Skeletal muscle tissue (tissue), 4 donors: ENCODE results near the gene PTPRS. TPM values are rescaled to one million over a fixed set of nuclear protein-coding genes. Genes with fewer than 3 reads are reported as not detected.

Source experiments
- H3K27ac ChIP-seq: one replicate; pipeline ENCODE4 v1.7.0; 2013; ENCODE audit warnings: mild to moderate bottlenecking, low read depth, low read length, inconsistent platforms
- H3K27me3 ChIP-seq, 3 donors: one replicate each; pipeline ENCODE4 v1.7.0; 2013; ENCODE audit warnings: low read length in 3 of 3; ENCODE audit not compliant: control insufficient read depth in 3 of 3, insufficient read depth in 3 of 3
- H3K36me3 ChIP-seq, 3 donors: one replicate each; pipeline ENCODE4 v1.7.0; 2013; ENCODE audit warnings: low read length in 3 of 3; ENCODE audit not compliant: control insufficient read depth in 3 of 3, insufficient read depth in 3 of 3
- H3K4me1 ChIP-seq, 3 donors: one replicate each; pipeline ENCODE4 v1.7.0; 2013; ENCODE audit warnings: low read length in 3 of 3, mild to moderate bottlenecking in 3 of 3; ENCODE audit not compliant: control insufficient read depth in 3 of 3, insufficient read depth in 3 of 3
- H3K4me3 ChIP-seq, 3 donors: one replicate each; pipeline ENCODE4 v1.7.0; 2013; ENCODE audit warnings: low read length in 3 of 3
- H3K9ac ChIP-seq, 3 donors: one replicate each; pipeline ENCODE4 v1.7.0; 2013; ENCODE audit warnings: low read length in 3 of 3, mild to moderate bottlenecking in 3 of 3, moderate library complexity in 2 of 3, low read depth in 1 of 3
- H3K9me3 ChIP-seq, 3 donors: one replicate each; pipeline ENCODE4 v1.7.0; 2013; ENCODE audit warnings: low read length in 3 of 3; ENCODE audit not compliant: control insufficient read depth in 3 of 3
- total RNA-seq: library from RNA; depleted of rRNA; stranded (reverse); fragments of >200 nt; gene quantifications from one replicate; pipeline ENCODE4 v1.2.3, GENCODE V29; 2014
- donor health status: Osteomylitis.

Gene PTPRS
- total RNA-seq, 1 donor from 2014 or later = 79.9 TPM

GRCh38 chr19:5324947-5325346 lies 15.7 kb downstream of the PTPRS start:
- H3K9me3 ChIP-seq = peaks cover 0 to 7% (median 0%) of the 10 kb centered on the region in 3 donors
- H3K36me3 ChIP-seq = no peaks in the 10 kb centered on the region
- H3K4me1 ChIP-seq = peaks cover 0 to 7% (median 0%) of the 10 kb centered on the region in 3 donors
- H3K9ac ChIP-seq = no peak overlapping the region
- no peak overlapping the region for H3K27ac ChIP-seq
- no peak overlapping the region for H3K4me3 ChIP-seq
- H3K27me3 ChIP-seq = peaks cover 5 to 16% (median 13%) of the 10 kb centered on the region in 3 donors

DNA sequence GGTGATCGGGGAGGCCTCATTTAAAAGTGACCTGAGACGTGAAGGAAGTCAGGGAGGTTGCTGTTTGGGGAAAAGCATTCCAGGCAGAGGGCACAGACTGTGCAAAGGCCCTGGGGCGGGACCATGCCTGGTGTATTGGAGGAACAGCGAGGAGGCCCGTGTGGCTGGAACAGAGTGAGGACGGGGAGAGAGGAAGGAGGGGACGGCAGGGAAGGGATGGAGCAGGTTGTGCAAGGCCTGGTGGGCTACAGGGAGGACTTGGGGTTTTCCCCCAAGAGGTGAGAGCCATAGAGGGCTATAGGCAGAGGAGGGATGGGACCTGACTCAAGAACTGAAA lies 17.2 kb downstream of the PTPRS start:
- no peaks in the 10 kb centered on the region for H3K36me3 ChIP-seq
- no peak overlapping the region for H3K4me3 ChIP-seq
- peaks cover 5 to 13% (median 12%) of the 10 kb centered on the region in 3 donors for H3K27me3 ChIP-seq
- no peak overlapping the region for H3K9ac ChIP-seq
- peaks cover 0 to 7% (median 0%) of the 10 kb centered on the region in 3 donors for H3K4me1 ChIP-seq
- peaks cover 0 to 7% (median 0%) of the 10 kb centered on the region in 3 donors for H3K9me3 ChIP-seq
- H3K27ac ChIP-seq = no peak overlapping the region

GRCh38 chr19:5321851-5322681 lies 18.5 kb downstream of the PTPRS start:
- Histone ChIP-seq H3K4me3 (no peak overlapping the region), H3K36me3 (no peaks in the 10 kb centered on the region), H3K27ac (no peak overlapping the region), H3K27me3 (peaks cover 5 to 13% (median 12%) of the 10 kb centered on the region in 3 donors), H3K9ac (peak overlapping the region in 2 of 3 donors; percentile 2 to 60), H3K9me3 (peaks cover 0 to 7% (median 0%) of the 10 kb centered on the region in 3 donors), H3K4me1 (peaks cover 0 to 7% (median 0%) of the 10 kb centered on the region in 3 donors)

DNA sequence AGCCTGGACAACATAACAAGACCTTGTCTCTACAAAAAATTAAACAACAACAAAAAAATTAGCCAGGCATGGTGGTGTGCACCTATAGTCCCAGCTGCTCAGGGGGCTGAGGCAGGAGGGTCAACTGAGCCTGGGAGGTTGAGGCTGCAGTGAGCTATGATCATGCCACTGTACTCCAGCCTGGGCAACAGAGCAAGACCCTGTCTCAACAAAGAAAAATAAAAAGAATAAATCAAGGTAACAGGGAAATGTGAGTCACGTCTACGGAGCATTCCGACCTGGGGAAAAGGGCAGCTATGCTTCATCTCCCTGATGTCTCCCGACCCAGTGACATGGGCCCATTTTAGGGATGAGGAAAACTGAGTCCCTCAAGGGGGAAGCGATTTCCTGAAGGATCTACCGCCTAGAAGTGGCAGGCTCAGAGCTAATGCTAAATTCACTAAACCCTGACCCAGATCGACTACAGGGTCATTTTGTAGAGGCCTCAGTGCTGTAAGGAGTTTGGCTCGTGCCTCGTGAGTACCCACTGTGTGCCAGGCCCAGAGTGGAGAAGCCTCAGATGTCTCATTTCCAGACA lies 19.5 kb downstream of the PTPRS start:
- Histone ChIP-seq H3K9ac (no peak overlapping the region), H3K27ac (no peak overlapping the region), H3K36me3 (no peaks in the 10 kb centered on the region), H3K4me3 (no peak overlapping the region), H3K9me3 (peaks cover 0 to 7% (median 0%) of the 10 kb centered on the region in 3 donors), H3K27me3 (peaks cover 5 to 13% (median 12%) of the 10 kb centered on the region in 3 donors), H3K4me1 (peaks cover 0 to 7% (median 0%) of the 10 kb centered on the region in 3 donors)

DNA sequence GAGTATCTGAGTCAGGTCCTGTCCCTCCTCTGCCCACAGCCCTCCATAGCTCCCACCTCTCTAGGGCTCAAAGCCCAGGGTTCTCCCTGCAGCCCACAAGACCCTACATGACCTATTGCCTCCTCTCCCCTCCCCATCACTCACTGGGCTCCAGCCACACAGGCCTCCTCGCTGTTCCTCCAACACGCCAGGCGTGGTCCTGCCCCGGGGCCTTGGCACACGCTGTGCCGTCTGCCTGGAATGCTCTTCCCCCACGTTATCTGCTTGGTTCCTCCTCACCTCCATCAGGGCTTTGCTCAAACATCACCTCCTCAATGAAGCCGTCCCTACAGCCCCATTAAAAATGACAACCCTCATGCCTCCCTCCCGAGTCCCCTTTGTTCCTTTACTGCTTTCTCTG lies 21.1 kb downstream of the PTPRS start:
- no peak overlapping the region for H3K27ac ChIP-seq
- H3K4me1 ChIP-seq = peaks cover 0 to 7% (median 0%) of the 10 kb centered on the region in 3 donors
- H3K4me3 ChIP-seq = no peak overlapping the region
- peaks cover 5 to 14% (median 5%) of the 10 kb centered on the region in 3 donors for H3K27me3 ChIP-seq
- H3K9ac ChIP-seq = no peak overlapping the region
- H3K9me3 ChIP-seq = peaks cover 0 to 1% (median 0%) of the 10 kb centered on the region in 3 donors
- no peaks in the 10 kb centered on the region for H3K36me3 ChIP-seq

DNA sequence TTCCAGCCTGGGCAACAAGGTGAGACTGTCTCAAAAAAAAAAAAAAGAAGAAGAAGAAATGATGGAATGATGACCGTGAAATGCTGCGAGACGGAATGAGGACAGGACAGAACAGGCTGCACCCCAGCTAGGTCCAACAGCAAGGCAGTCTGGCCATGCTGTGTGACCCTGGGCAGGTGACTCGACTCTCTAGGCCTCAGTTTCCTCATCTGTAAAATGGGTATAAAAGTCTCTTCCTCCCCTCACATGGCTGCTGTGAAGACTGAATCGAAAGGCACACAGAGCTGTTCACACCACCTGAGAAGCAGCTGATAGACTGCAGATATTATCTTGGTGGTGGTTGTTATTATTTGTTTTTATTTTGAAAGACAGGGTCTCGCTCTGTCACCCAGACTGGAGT lies 22.3 kb downstream of the PTPRS start:
- H3K36me3 ChIP-seq = no peaks in the 10 kb centered on the region
- no peaks in the 10 kb centered on the region for H3K9me3 ChIP-seq
- peaks cover 1 to 14% (median 3%) of the 10 kb centered on the region in 3 donors for H3K27me3 ChIP-seq

GRCh38 chr19:5317321-5317720 lies 23.3 kb downstream of the PTPRS start:
- Histone ChIP-seq H3K9me3 (no peaks in the 10 kb centered on the region), H3K4me3 (no peak overlapping the region), H3K36me3 (no peaks in the 10 kb centered on the region), H3K27me3 (peaks cover 0 to 14% (median 3%) of the 10 kb centered on the region in 3 donors), H3K4me1 (peaks cover 0 to 7% (median 0%) of the 10 kb centered on the region in 3 donors), H3K9ac (no peak overlapping the region), H3K27ac (no peak overlapping the region)

More for the DNA sequence above, 22.3 kb downstream of the PTPRS start:
- H3K9ac ChIP-seq = no peak overlapping the region
- no peak overlapping the region for H3K27ac ChIP-seq
- peaks cover 0 to 7% (median 0%) of the 10 kb centered on the region in 3 donors for H3K4me1 ChIP-seq
- no peak overlapping the region for H3K4me3 ChIP-seq

- peaks cover 0 to 2% (median 0%) of the 10 kb centered on the region in 3 donors for H3K4me1 ChIP-seq
- no peak overlapping the region for H3K9ac ChIP-seq
- H3K27ac ChIP-seq = no peak overlapping the region
- H3K27me3 ChIP-seq = peaks cover 0 to 5% (median under 1%) of the 10 kb centered on the region in 3 donors
- H3K4me3 ChIP-seq = no peak overlapping the region
- H3K36me3 ChIP-seq = no peaks in the 10 kb centered on the region
- no peaks in the 10 kb centered on the region for H3K9me3 ChIP-seq
Observed at GRCh38 chr19:5316138-5316537, 24.5 kb downstream of the PTPRS start.

GRCh38 chr19:5314907-5315298 lies 25.7 kb downstream of the PTPRS start:
- Histone ChIP-seq H3K4me3 (no peak overlapping the region), H3K36me3 (no peaks in the 10 kb centered on the region), H3K27ac (no peak overlapping the region), H3K27me3 (peaks cover 0 to 5% (median 0%) of the 10 kb centered on the region in 3 donors), H3K9me3 (no peaks in the 10 kb centered on the region), H3K4me1 (peaks cover 0 to under 1% (median 0%) of the 10 kb centered on the region in 3 donors), H3K9ac (no peak overlapping the region)
